Mesothelial cell of epicardium (in vitro differentiated cells): Measurements from ENCODE around the gene TNNI3. TPM values are rescaled to one million over a fixed set of nuclear protein-coding genes. Genes with fewer than 3 reads are reported as not detected.

Experiments used
- DNase-seq, 2 experiments: peaks; one replicate each; pipeline ENCODE4 v3.0.0; 2021; ENCODE audit warnings: low spot score in 2 of 2; ENCODE audit not compliant: unreplicated experiment in 2 of 2
- H3K27ac Mint-ChIP-seq: 2 replicates; pipeline ENCODE4 v1.8.0; 2021; ENCODE audit warnings: mixed read lengths
- H3K27me3 Mint-ChIP-seq: 2 replicates; pipeline ENCODE4 v1.8.0; 2021; ENCODE audit warnings: low read depth, mixed read lengths
- H3K36me3 Mint-ChIP-seq: 2 replicates; pipeline ENCODE4 v1.8.0; 2021; ENCODE audit warnings: mixed read lengths
- H3K4me1 Mint-ChIP-seq: 2 replicates; pipeline ENCODE4 v1.8.0; 2021; ENCODE audit warnings: mixed read lengths
- H3K4me3 Mint-ChIP-seq: 2 replicates; pipeline ENCODE4 v1.8.0; 2021; ENCODE audit warnings: mild to moderate bottlenecking, moderate library complexity, mixed read lengths
- H3K9me3 Mint-ChIP-seq: 2 replicates; pipeline ENCODE4 v1.8.0; 2021; ENCODE audit warnings: mixed read lengths
- total RNA-seq: library from RNA; stranded (reverse); gene quantifications from 3 replicates; pipeline ENCODE4 v1.2.1, GENCODE V29; 2021
- TF ChIP-seq, protein P1 (sequence below): fragments of 200-600 bp; sonication (generic); IDR thresholded peaks from one replicate; pipeline ENCODE4 v1.5.0; 2021; ENCODE audit warnings: antibody characterized with exemption; ENCODE audit not compliant: unreplicated experiment

The TNNI3 gene
- total RNA-seq, 1 donor from 2014 or later: 6.3 TPM

- peaks cover 67% of the 10 kb centered on the region for H3K27me3 Mint-ChIP-seq
- H3K4me1 Mint-ChIP-seq: peaks cover 23% of the 10 kb centered on the region
- H3K9me3 Mint-ChIP-seq: no peaks in the 10 kb centered on the region
- TF ChIP-seq, protein P1, sequence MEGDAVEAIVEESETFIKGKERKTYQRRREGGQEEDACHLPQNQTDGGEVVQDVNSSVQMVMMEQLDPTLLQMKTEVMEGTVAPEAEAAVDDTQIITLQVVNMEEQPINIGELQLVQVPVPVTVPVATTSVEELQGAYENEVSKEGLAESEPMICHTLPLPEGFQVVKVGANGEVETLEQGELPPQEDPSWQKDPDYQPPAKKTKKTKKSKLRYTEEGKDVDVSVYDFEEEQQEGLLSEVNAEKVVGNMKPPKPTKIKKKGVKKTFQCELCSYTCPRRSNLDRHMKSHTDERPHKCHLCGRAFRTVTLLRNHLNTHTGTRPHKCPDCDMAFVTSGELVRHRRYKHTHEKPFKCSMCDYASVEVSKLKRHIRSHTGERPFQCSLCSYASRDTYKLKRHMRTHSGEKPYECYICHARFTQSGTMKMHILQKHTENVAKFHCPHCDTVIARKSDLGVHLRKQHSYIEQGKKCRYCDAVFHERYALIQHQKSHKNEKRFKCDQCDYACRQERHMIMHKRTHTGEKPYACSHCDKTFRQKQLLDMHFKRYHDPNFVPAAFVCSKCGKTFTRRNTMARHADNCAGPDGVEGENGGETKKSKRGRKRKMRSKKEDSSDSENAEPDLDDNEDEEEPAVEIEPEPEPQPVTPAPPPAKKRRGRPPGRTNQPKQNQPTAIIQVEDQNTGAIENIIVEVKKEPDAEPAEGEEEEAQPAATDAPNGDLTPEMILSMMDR: no peak
- DNase-seq: no peak
- H3K27ac Mint-ChIP-seq: no peak overlapping the region
- H3K4me3 Mint-ChIP-seq: peak overlapping the region; percentile 18
- H3K36me3 Mint-ChIP-seq: no peaks in the 10 kb centered on the region
These were observed 12.3 kb downstream of the TNNI3 start for GRCh38 chr19:55145232-55145631.

DNA sequence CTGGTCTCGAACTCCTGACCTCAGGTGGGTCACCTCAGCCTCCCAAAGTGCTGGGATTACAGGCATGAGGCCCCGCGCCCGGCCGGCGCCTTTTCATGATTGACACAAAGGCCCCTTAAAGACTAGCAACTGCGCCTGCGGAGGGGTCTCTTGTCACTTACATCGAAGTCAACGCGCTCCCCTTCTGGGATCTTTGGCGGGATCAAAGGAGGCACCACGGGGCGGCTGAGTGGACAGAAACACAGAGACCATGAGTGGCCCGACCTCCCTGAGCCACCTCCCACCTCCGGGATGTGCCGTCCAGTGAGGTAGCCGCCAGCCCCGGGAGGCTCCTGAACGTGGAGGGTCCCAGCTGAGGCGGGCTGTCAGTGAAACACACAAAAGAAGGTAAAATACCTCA lies 15.8 kb downstream of the TNNI3 start:
- Mint-ChIP-seq H3K27ac (no peak overlapping the region), H3K27me3 (peaks cover 37% of the 10 kb centered on the region), H3K36me3 (no peaks in the 10 kb centered on the region), H3K9me3 (no peaks in the 10 kb centered on the region), H3K4me3 (no peak overlapping the region), H3K4me1 (peaks cover 6% of the 10 kb centered on the region)
- TF ChIP-seq, protein P1: no peak
- no peak for DNase-seq

DNA sequence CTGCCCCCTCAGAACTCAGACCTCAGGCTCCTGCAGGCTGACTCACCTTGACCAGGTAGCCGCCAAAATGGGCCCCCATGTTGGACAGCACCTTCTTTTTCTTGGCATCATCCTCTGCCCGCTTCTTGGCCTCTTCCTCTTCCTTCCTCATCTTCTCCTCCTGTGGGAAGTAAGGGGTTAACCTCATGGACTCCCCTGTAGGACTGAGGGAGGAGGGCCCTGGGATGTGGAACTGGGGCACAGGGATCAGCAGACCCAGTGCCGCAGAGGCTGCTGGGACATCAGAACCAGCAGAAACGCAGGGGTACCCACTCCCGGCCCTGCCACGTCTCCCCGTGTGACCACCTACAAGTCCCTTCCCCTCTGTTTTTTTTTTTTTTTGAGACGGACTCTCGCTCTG lies 19.6 kb downstream of the TNNI3 start:
- no peaks in the 10 kb centered on the region for H3K36me3 Mint-ChIP-seq
- H3K4me3 Mint-ChIP-seq: no peak overlapping the region
- H3K27ac Mint-ChIP-seq: no peak overlapping the region
- peaks cover 8% of the 10 kb centered on the region for H3K27me3 Mint-ChIP-seq
- H3K4me1 Mint-ChIP-seq: peaks cover 4% of the 10 kb centered on the region
- DNase-seq: no peak
- TF ChIP-seq, protein P1: no peak
- no peaks in the 10 kb centered on the region for H3K9me3 Mint-ChIP-seq

DNA sequence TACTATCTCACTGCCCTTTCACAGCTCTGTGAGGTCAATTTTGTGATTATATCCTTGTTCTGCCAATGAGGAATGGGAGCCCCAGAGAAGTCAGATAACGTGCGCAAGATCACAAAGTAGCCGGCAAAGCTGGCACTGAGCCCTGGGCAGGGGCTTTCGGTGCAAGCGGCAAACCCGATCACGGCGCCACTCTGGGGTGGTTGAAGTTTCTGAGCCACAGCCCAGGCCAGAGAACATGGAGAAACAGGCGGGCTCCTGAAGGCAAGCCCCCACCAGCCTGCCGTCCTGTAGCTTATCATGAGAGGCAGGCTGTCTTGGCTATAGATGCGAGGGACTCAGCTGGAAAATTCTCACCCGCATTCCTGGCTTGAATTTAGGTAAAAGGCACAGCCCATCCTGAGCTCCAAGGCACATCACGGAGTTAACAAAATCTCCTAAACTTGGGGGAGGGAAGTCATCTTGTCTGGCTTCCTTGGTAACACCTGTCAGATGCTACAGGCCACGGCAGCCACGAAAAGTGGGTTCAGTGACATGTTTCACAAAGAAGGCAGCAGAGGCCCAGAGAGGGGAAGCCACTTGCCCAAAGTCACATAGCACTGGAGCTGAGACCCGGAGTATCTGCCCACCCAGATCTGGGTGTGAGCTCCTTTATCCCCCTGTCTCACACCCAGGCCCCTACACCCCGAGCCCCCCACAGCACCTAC lies 21.0 kb downstream of the TNNI3 start:
- Mint-ChIP-seq H3K36me3 (no peaks in the 10 kb centered on the region), H3K4me1 (peaks cover 4% of the 10 kb centered on the region), H3K4me3 (no peak overlapping the region), H3K9me3 (no peaks in the 10 kb centered on the region), H3K27ac (no peak overlapping the region), H3K27me3 (peaks cover 5% of the 10 kb centered on the region)
- TF ChIP-seq, protein P1: no peak
- DNase-seq: no peak

DNA sequence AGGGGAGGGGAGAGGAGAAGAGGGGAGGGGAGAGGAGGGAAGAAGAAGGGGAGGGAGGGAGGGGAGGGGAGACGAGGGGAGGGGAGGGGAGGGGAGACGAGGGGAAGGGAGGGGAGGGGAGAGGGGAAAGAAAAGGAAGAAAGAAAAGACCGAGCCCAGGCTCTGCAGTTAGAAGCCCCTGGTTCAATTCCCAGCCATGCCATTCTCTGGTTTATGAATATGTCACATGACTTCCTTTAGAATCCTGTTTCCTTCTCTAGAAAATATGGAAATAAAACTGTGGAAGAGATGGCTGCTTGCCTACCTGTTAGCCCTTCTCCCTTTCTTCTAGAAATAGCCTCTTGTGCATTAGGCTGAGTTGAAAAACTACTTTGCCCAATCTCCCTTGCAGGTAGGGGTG lies 22.8 kb downstream of the TNNI3 start:
- Mint-ChIP-seq H3K4me1 (peaks cover 2% of the 10 kb centered on the region), H3K9me3 (no peaks in the 10 kb centered on the region), H3K36me3 (no peaks in the 10 kb centered on the region), H3K27ac (no peak overlapping the region), H3K27me3 (peaks cover 11% of the 10 kb centered on the region), H3K4me3 (no peak overlapping the region)
- TF ChIP-seq, protein P1: no peak
- DNase-seq: no peak
